ENCODE data around the gene FRK.

FRK gene

DNA sequence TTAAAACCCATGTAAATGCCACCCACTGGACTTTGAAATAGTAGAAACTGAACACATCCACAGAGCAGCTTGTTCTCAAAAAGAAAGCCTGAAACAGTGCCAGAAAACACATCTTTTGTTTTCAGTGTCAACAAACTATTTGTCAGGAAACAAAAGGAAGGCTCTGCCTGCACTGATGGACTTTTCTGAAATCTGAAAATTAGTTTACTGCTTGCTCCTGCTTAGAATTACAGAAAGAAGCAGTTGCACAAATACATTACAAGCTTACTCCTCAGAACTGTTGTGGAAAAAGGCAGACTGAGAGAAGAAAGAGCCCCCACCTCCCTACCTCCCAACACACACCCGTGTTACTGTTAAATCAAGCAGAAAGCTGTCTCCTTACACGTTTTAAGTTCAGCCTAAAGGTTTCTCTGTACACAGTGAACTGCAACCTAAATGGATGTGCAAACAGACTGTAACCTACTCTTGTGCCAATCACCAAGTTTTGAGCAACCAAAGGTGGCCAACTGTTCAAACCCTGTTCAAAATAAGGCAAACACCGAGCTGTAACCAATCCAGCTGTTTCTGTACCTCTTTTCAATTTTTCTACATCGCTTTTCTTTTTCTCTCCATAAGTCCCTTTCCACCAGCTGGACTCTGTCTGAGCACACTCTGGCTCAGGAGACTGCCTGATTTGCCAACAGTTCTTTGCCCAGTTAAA lies 43.7 kb downstream of the FRK start:
- H3K4me3 ChIP-seq (ENCODE audit: low read depth, low read length), result no peak overlapping the region
- TF ChIP-seq, protein P1, sequence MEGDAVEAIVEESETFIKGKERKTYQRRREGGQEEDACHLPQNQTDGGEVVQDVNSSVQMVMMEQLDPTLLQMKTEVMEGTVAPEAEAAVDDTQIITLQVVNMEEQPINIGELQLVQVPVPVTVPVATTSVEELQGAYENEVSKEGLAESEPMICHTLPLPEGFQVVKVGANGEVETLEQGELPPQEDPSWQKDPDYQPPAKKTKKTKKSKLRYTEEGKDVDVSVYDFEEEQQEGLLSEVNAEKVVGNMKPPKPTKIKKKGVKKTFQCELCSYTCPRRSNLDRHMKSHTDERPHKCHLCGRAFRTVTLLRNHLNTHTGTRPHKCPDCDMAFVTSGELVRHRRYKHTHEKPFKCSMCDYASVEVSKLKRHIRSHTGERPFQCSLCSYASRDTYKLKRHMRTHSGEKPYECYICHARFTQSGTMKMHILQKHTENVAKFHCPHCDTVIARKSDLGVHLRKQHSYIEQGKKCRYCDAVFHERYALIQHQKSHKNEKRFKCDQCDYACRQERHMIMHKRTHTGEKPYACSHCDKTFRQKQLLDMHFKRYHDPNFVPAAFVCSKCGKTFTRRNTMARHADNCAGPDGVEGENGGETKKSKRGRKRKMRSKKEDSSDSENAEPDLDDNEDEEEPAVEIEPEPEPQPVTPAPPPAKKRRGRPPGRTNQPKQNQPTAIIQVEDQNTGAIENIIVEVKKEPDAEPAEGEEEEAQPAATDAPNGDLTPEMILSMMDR (IDR thresholded peaks at IDR 0.05; ENCODE audit: borderline replicate concordance, insufficient read depth, low read depth, low read length), result no peak

DNA sequence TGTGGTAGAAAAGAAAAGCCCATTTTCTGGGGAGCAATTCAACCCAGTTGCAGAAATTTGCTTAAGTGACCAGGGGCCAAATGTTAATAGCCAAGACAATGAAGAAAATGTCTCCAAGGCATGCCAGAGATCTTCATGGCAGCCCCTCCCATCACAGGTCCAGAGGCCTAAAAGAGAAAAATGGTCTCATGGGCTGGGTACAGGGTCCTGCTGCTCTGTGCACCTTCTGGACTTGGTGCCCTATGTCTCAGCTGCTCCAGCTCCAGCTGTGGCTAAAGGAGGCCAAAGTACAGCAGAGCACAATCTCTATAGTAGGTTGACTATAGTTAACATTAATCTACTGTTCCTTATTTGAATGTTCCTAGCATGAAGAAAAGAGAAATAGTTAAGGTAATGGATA lies 44.7 kb downstream of the FRK start:
- TF ChIP-seq, protein P1 (IDR thresholded peaks at IDR 0.05; ENCODE audit: borderline replicate concordance, insufficient read depth, low read depth, low read length), result no peak
- H3K4me3 ChIP-seq (ENCODE audit: low read depth, low read length), result no peak overlapping the region

DNA sequence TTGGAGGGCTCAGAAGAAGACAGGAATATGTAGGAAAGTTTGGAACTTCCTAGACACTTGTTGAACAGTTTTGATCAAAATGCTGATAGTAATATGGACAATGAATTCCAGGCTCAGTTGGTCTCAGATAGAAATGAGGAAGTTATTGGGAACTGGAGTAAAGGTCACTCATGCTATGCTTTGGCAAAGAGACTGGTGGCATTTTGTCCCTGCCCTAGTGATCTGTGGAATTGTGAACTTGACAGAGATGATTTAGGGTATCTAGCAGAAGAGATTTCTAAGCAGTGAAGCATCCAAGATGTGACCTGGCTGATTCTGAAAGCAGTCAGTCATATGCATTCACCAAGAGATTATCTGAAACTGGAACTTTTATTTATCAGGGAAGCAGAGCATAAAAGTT lies 45.1 kb downstream of the FRK start:
- no peak overlapping the region for H3K4me3 ChIP-seq (ENCODE audit: low read depth, low read length)
- TF ChIP-seq, protein P1 (IDR thresholded peaks at IDR 0.05; ENCODE audit: borderline replicate concordance, insufficient read depth, low read depth, low read length), result no peak

DNA sequence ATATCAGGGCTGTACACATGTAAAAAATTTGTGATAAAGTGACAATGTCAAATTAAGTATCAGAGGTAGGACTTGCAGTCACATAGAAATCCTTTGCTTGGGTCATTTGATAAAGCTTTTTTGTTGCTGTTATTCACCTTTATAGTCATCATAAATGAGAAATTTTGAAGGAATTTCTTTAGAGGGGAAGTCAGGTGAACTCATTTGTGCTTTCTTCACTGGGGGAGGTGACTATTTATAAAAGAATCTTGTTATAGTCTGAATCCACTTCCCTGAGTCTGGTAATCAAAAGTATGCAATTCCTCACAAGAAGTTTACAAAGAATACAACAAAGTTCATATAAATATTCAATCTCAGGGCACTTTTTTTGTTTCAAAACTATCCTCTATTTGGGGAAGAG lies 47.7 kb downstream of the FRK start:
- TF ChIP-seq, protein P1 (IDR thresholded peaks at IDR 0.05; ENCODE audit: borderline replicate concordance, insufficient read depth, low read depth, low read length), result no peak
- no peak overlapping the region for H3K4me3 ChIP-seq (ENCODE audit: low read depth, low read length)

DNA sequence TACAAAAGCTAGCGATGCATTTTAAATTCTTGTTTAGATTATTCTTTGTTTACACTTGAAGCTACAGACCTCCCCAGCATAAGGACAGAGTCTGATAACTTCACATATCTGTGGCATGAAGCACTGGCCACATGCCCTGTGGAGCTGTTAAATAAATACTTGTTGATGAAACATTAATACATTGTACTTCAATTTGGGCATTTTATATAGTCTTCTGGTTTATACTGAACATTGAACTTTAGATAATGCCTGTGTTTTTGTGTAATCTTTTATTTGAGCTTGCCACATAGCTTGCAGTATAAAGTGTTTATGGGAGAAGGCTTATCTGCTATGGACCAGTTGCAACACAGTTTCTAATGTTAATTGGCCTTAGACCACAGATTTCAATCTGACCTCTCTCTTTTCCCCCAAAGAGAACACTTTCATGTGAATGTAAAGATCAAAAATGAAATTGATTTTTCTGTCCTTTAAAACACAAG lies 48.2 kb downstream of the FRK start:
- TF ChIP-seq, protein P1 (IDR thresholded peaks at IDR 0.05; ENCODE audit: borderline replicate concordance, insufficient read depth, low read depth, low read length), result no peak
- H3K4me3 ChIP-seq (ENCODE audit: low read depth, low read length), result no peak overlapping the region

DNA sequence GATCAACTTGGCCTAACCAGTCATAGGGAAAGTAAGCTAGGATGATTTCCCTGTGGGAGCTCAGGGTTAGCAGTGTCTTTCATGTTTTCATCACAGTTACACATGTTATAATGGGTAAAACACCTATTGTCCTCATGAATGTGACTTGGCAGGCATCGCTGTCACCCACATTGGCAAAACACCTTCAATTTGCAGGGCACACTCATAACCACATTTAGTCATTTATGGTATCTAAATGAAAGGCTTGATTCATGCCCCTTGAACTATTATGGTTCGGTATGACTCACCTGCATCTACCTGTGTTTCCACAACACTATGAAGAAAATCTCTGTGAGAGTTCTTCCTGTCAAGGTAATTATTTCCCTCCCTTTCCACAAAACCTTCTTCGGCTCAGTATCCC lies 49.2 kb downstream of the FRK start:
- H3K4me3 ChIP-seq (ENCODE audit: low read depth, low read length), result no peak overlapping the region
- TF ChIP-seq, protein P1 (IDR thresholded peaks at IDR 0.05; ENCODE audit: borderline replicate concordance, insufficient read depth, low read depth, low read length), result no peak

DNA sequence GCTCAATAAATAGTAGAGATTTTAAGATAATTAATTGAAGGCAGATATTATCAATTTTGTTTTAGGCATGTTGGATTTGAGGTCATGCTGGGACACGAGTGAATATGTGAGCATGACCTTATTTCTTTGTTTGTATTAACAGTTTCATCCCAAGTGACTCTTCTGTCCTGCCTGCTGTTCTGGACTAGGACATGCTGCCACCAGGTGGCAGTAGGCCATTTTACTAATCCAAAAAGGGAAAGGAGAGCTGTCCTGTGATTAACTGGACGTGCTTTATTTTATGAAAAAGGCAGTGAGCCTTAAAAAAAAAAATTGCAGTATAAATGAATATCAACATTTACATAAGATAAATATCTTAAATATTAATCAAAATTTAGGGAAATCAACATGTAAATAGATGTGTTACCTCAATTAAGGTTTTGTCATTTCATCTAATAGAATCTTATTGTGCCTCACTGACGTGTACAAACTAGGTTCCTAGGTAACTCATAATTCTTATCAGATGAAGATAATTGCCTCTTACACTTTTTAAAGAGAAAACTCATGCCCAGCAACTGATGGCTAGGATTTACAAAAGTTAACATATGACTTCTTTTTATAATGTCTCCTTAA lies 49.8 kb downstream of the FRK start:
- TF ChIP-seq, protein P1 (IDR thresholded peaks at IDR 0.05; ENCODE audit: borderline replicate concordance, insufficient read depth, low read depth, low read length), result peak; percentile 67; the same call in 1 of the 2 replicates
- H3K4me3 ChIP-seq (ENCODE audit: low read depth, low read length), result no peak overlapping the region

All from GM12875 (cell line).